GM12878 (cell line): Measurements from ENCODE around the gene LEKR1. TPM values are rescaled to one million over a fixed set of nuclear protein-coding genes. Genes with fewer than 3 reads are reported as not detected.

Experiments used
- ATAC-seq: fragments of 200-7000 bp; cut with Tn5 transposase; 3 replicates; pipeline ENCODE4 v1.9.1; 2020; ENCODE audit warnings: mild to moderate bottlenecking, moderate library complexity
- BruUV-seq: library from RNA; stranded (reverse); fragments of 400-500 nt; replicated peaks from 2 replicates; lab custom pipeline; 2021; lab: Mats Ljungman, UMichigan
- CTCF ChIA-PET: fragments of 300-600 bp; sonication (Branson Sonifier 250); formaldehyde crosslinking; extraction: SDS; loops from one replicate; lab custom pipeline; 2021; ENCODE audit warnings: inconsistent platforms; lab: Yijun Ruan, JAX
- POLR2A ChIA-PET: fragments of 350-600 bp; formaldehyde crosslinking; extraction: SDS; loops from one replicate; lab custom pipeline; 2021; ENCODE audit warnings: inconsistent platforms; lab: Charles Lee
- RAD21 ChIA-PET: fragments of 300-600 bp; sonication (Branson Sonifier 250); formaldehyde crosslinking; loops from one replicate; lab custom pipeline; 2023; ENCODE audit warnings: antibody characterized with exemption; ENCODE audit not compliant: unreplicated experiment; lab: Charles Lee
- SMC1A ChIA-PET: fragments of 300-600 bp; sonication (Branson Sonifier 250); formaldehyde crosslinking; loops from one replicate; lab custom pipeline; 2023; ENCODE audit not compliant: unreplicated experiment, uncharacterized antibody; lab: Charles Lee
- DNase-seq: peaks from one replicate; pipeline ENCODE4 v3.0.0-alpha.2; 2011; ENCODE audit warnings: low read depth, low spot score
- FAIRE-seq: peaks from 3 replicates; lab custom pipeline; 2011; peaks lifted over from hg19 to GRCh38; lab: Jason Lieb, UNC
- H2AFZ ChIP-seq: 2 replicates; pipeline ENCODE4 v1.6.0; 2011; ENCODE audit warnings: low read depth, low read length, control low read depth; ENCODE audit not compliant: control insufficient read depth
- H3K27ac ChIP-seq: 2 replicates; pipeline ENCODE4 v1.5.1; 2011; ENCODE audit warnings: control low read depth; ENCODE audit not compliant: control insufficient read depth, insufficient read depth
- H3K27me3 ChIP-seq, 2 experiments: replicated peaks in 1 of 2; 2 replicates each; pipeline versions ENCODE4 v1.6.0 to v1.6.1; 2011; ENCODE audit warnings: low read length in 1 of 2; ENCODE audit not compliant: control insufficient read depth in 2 of 2, insufficient read depth in 2 of 2
- H3K36me3 ChIP-seq, 2 experiments: 2 replicates each; pipeline ENCODE4 v1.5.1; 2011; ENCODE audit warnings: low read length in 1 of 2; ENCODE audit not compliant: control insufficient read depth in 2 of 2, insufficient read depth in 2 of 2
- H3K4me1 ChIP-seq: 2 replicates; pipeline ENCODE4 v1.6.1; 2011; ENCODE audit warnings: mild to moderate bottlenecking, low read length, moderate library complexity, mixed read lengths; ENCODE audit not compliant: control insufficient read depth, insufficient read depth
- H3K4me2 ChIP-seq: 2 replicates; pipeline ENCODE4 v1.6.0; 2011; ENCODE audit warnings: control low read depth; ENCODE audit not compliant: control insufficient read depth, insufficient read depth
- H3K4me3 ChIP-seq: fragments of 200-600 bp; sonication (generic); 2 replicates; pipeline ENCODE4 v1.5.1; 2016
- H3K79me2 ChIP-seq: 2 replicates; pipeline ENCODE4 v1.6.0; 2011; ENCODE audit warnings: low read length; ENCODE audit not compliant: control insufficient read depth, insufficient read depth
- H3K9ac ChIP-seq: 2 replicates; pipeline ENCODE4 v1.8.0; 2011; ENCODE audit warnings: low read length, control low read depth, mixed read lengths; ENCODE audit not compliant: control insufficient read depth, insufficient read depth
- H3K9me3 ChIP-seq: replicated peaks from 3 replicates; pipeline ENCODE4 v1.5.1; 2011; ENCODE audit warnings: mild to moderate bottlenecking, low read length; ENCODE audit not compliant: control insufficient read depth, insufficient read depth
- H4K20me1 ChIP-seq: 2 replicates; pipeline ENCODE4 v1.6.0; 2011; ENCODE audit not compliant: control insufficient read depth, insufficient read depth
- ASH2L ChIP-seq: fragments of 300-600, 200-600 bp; sonication (generic); IDR thresholded peaks from 2 replicates; pipeline ENCODE4 v1.6.1; 2017; ENCODE audit warnings: low read depth, mild to moderate bottlenecking, borderline replicate concordance
- CBFB ChIP-seq: IDR thresholded peaks from 2 replicates; pipeline ENCODE4 v1.6.1; 2016; ENCODE audit warnings: antibody characterized with exemption, low read depth
- CREM ChIP-seq: IDR thresholded peaks from 2 replicates; pipeline ENCODE4 v1.6.1; 2014; ENCODE audit warnings: antibody characterized with exemption, low read depth
- DPF2 ChIP-seq: fragments of 450-650 bp; IDR thresholded peaks from 2 replicates; pipeline ENCODE4 v1.6.1; 2017; ENCODE audit warnings: mild to moderate bottlenecking
- E2F8 ChIP-seq: fragments of 450-650 bp; IDR thresholded peaks from 2 replicates; pipeline ENCODE4 v1.6.1; 2018; ENCODE audit warnings: mild to moderate bottlenecking, low read depth, moderate library complexity; ENCODE audit not compliant: partially characterized antibody
- FOXM1 ChIP-seq: IDR thresholded peaks from 2 replicates; pipeline ENCODE4 v1.6.1; 2012; ENCODE audit warnings: low read depth, mild to moderate bottlenecking, inconsistent platforms, low read length, moderate library complexity
- HDAC6 ChIP-seq: fragments of 200-600 bp; sonication (generic); IDR thresholded peaks from one replicate; pipeline ENCODE4 v1.8.0; 2017; ENCODE audit warnings: antibody characterized with exemption; ENCODE audit not compliant: unreplicated experiment
- MEF2A ChIP-seq: IDR thresholded peaks from 2 replicates; pipeline ENCODE4 v1.6.1; 2011; ENCODE audit warnings: low read depth, mild to moderate bottlenecking, low read length, moderate library complexity; ENCODE audit not compliant: insufficient read depth
- NFIC ChIP-seq: IDR thresholded peaks from 2 replicates; pipeline ENCODE4 v1.6.1; 2012; ENCODE audit warnings: low read depth, mild to moderate bottlenecking, inconsistent platforms, low read length, moderate library complexity
- NFXL1 ChIP-seq: fragments of 450-650 bp; IDR thresholded peaks from 2 replicates; pipeline ENCODE4 v1.6.1; 2017; ENCODE audit warnings: antibody characterized with exemption, mild to moderate bottlenecking, borderline replicate concordance
- PAX5 ChIP-seq: IDR thresholded peaks from 2 replicates; pipeline ENCODE4 v1.6.1; 2011; ENCODE audit warnings: low read depth, low read length, borderline replicate concordance
- POU2F2 ChIP-seq: IDR thresholded peaks from 3 replicates; pipeline ENCODE4 v1.6.1; 2011; ENCODE audit warnings: low read depth, mild to moderate bottlenecking, low read length, borderline replicate concordance
- TCF3 ChIP-seq: IDR thresholded peaks from 2 replicates; pipeline ENCODE4 v1.6.1; 2012; ENCODE audit warnings: low read depth, mild to moderate bottlenecking, low read length, borderline replicate concordance; ENCODE audit not compliant: insufficient read depth
- WRNIP1 ChIP-seq: IDR thresholded peaks from 2 replicates; pipeline ENCODE4 v1.6.1; 2011; ENCODE audit warnings: low read depth, low read length, improper control_type of control experiment, borderline replicate concordance
- YY1 ChIP-seq: IDR thresholded peaks from 2 replicates; pipeline ENCODE4 v1.6.1; 2011; ENCODE audit warnings: low read depth, mild to moderate bottlenecking, low read length
- WGBS: methylation state at CpG from one replicate; pipeline ENCODE4 v1.1.6; 2016; ENCODE audit warnings: low lambda C conversion rate; ENCODE audit not compliant: insufficient replicate concordance, insufficient coverage; ENCODE audit errors: missing lambda C conversion rate; 5-methylcytosine and 5-hydroxymethylcytosine counted together
- in situ Hi-C: fragments of 300-500 bp; cut with MboI; formaldehyde crosslinking; loops from 9 replicates; pipeline ENCODE4 v1.14.3; 2018; ENCODE audit warnings: mixed read lengths
- intact Hi-C: fragments of 100-400 bp; cut with micrococcal nuclease; formaldehyde crosslinking; loops from one replicate; pipeline ENCODE4 v1.14.2; 2022; ENCODE audit not compliant: unreplicated experiment
- polyA plus RNA-seq, 11 experiments: library from polyadenylated mRNA; depleted of rRNA in 4 of 11; unstranded in 6 of 11; stranded (reverse) in 5 of 11; fragments of >200 nt; fragmentation: Nextera tagmentation in 4 of 11; fragmentation: Illumina TruSeq in 1 of 11; extraction: Ambion mirVana in 4 of 11; extraction: Trizol in 1 of 11; gene quantifications; 1 replicate in 1 of 11; 2 replicates in 10 of 11; pipeline versions ENCODE4 v1.2.1 to v1.2.3, GENCODE V29; 2011 to 2016; ENCODE audit warnings: inconsistent platforms in 2 of 11, missing spikeins in 2 of 11, low read depth in 1 of 11
- total RNA-seq, 4 experiments: library from RNA; depleted of rRNA in 3 of 4; stranded (reverse); fragments of >200 nt in 3 of 4; fragmentation: Illumina TruSeq in 1 of 4; extraction: Trizol in 1 of 4; gene quantifications; 2 replicates each; pipeline versions ENCODE4 v1.2.1 to v1.2.3, GENCODE V29; 2013 to 2021

The LEKR1 gene
- total and polyA plus RNA-seq, 10 of the 15 experiments (the other 5 are each of a cell fraction or from before 2014, with no cell fraction given) = 0.48 to 3.2 (median 1.3) TPM

- Histone ChIP-seq H4K20me1 (no peaks in the 10 kb centered on the region), H3K9ac (no peak overlapping the region), H3K4me2 (no peak overlapping the region), H3K4me1 (peaks cover 17% of the 10 kb centered on the region), H3K36me3 (no peaks in the 10 kb centered on the region), H3K9me3 (no peaks in the 10 kb centered on the region), H3K27me3 (no peaks in the 10 kb centered on the region), H3K79me2 (no peaks in the 10 kb centered on the region), H3K4me3 (no peak overlapping the region), H3K27ac (no peak overlapping the region), H2AFZ (no peak overlapping the region; the same call in 1 of the 2 replicates)
- ChIA-PET CTCF (interaction anchor here (0.7 to 50.9 kb wide), 16 partner anchors 8 to 930 kb away, joined by 3 to 939 read pairs (median 6); partner anchors contain the start of gene TIPARP), RAD21 (interaction anchor here (0.7 to 3.5 kb wide), 6 partner anchors 10 to 631 kb away, joined by 3 to 40 read pairs (median 4); partner anchors contain the start of gene TIPARP), POLR2A (interaction anchor here (0.6 to 1.8 kb wide), 5 partner anchors 11 to 511 kb away, joined by 3 to 6 read pairs (median 4); no protein-coding TSS in a partner anchor), SMC1A (interaction anchor here (0.6 to 10.6 kb wide), 13 partner anchors 9 to 525 kb away, joined by 3 to 142 read pairs (median 3); partner anchors contain the start of genes SSR3 and TIPARP)
- no peak for FAIRE-seq
- intact Hi-C loops (loop anchor here (2.0 to 5.0 kb wide), 4 partner anchors 123 to 528 kb away; no protein-coding TSS in a partner anchor), in situ Hi-C loops (loop anchor here (5.0 kb wide), 3 partner anchors 253 to 533 kb away; partner anchors contain the start of gene LEKR1)
- 80% methylated on average over 11 of the region's 11 CpGs for WGBS
- ATAC-seq = no peak
- TF ChIP-seq NFXL1 (no peak), HDAC6 (no peak), E2F8 (no peak), WRNIP1 (no peak), DPF2 (no peak), POU2F2 (no peak), NFIC (no peak), YY1 (no peak), CREM (no peak), TCF3 (no peak), FOXM1 (no peak), CBFB (no peak), ASH2L (no peak), MEF2A (no peak), PAX5 (no peak)
- no TSS peak for BruUV-seq
- DNase-seq = no peak
Observed at GRCh38 chr3:157079676-157080369, 253.7 kb downstream of the LEKR1 start.
